ENCODE results near the gene OR2D2. TPM values are rescaled to one million over a fixed set of nuclear protein-coding genes. Genes with fewer than 3 reads are reported as not detected.

The OR2D2 gene
- total RNA-seq, 2 donors from 2014 or later, result 0.22 to 1.0 TPM

Other genes with a start within 250 kb of the OR2D2 start
- gene DCHS1, start 236.7 kb downstream of the OR2D2 start, total RNA-seq, result 1 to 10 TPM; 2.8 to 7.6 TPM
- 10 to 100 TPM; 24.7 to 29.9 TPM for gene MRPL17, start 209.2 kb downstream of the OR2D2 start, total RNA-seq
- under 1 TPM; 0.11 to 0.21 TPM for gene OR2AG2, start 120.5 kb downstream of the OR2D2 start, total RNA-seq
- not detected for gene OR2AG1, start 109.5 kb downstream of the OR2D2 start, total RNA-seq
- gene OR6A2, start 92.8 kb downstream of the OR2D2 start, total RNA-seq, result under 1 TPM; 0.08 to 0.43 TPM
- gene OR10A5, start 46.8 kb downstream of the OR2D2 start, total RNA-seq, result not detected
- not detected for gene OR10A2, start 29.4 kb downstream of the OR2D2 start, total RNA-seq
- not detected for gene OR10A4, start 15.9 kb downstream of the OR2D2 start, total RNA-seq
- not detected for gene OR2D3, start 28.5 kb upstream of the OR2D2 start, total RNA-seq
- 1 to 10 TPM; 3.8 to 5.6 TPM for gene ZNF215, start 33.9 kb upstream of the OR2D2 start, total RNA-seq
- 1 to 10 TPM; 1.8 to 2.0 TPM for gene ZNF214, start 127.8 kb upstream of the OR2D2 start, total RNA-seq
- under 1 TPM; 0.14 to 0.24 TPM for gene NLRP14, start 128.0 kb upstream of the OR2D2 start, total RNA-seq
- gene RBMXL2, start 196.5 kb upstream of the OR2D2 start, total RNA-seq, result not detected